Ammon's horn (tissue), 1 donor: ENCODE results near the gene GOLT1A.

Experiments
- DNase-seq: peaks from one replicate; pipeline ENCODE4 v3.0.0-alpha.2; 2016; ENCODE audit warnings: low spot score

The GOLT1A gene

GRCh38 chr1:204217648-204218000 is 3.8 kb upstream of the GOLT1A start:
- no peak for DNase-seq

GRCh38 chr1:204216880-204217647 is 3.3 kb upstream of the GOLT1A start:
- no peak for DNase-seq

- DNase-seq = no peak
These were observed 2.4 kb upstream of the GOLT1A start for GRCh38 chr1:204216236-204216635.

- DNase-seq = no peak
These were observed 1.1 kb downstream of the GOLT1A start for GRCh38 chr1:204212715-204213114.

- DNase-seq = no peak
These were observed 2.7 kb downstream of the GOLT1A start for GRCh38 chr1:204211046-204211445.

- peak; percentile 48 for DNase-seq
These were observed 6.6 kb downstream of the GOLT1A start for GRCh38 chr1:204207136-204207616.

GRCh38 chr1:204206121-204206520 is 7.7 kb downstream of the GOLT1A start:
- no peak for DNase-seq

- no peak for DNase-seq
These were observed 8.3 kb downstream of the GOLT1A start for GRCh38 chr1:204205486-204205885.

GRCh38 chr1:204204944-204205343 is 8.8 kb downstream of the GOLT1A start:
- no peak for DNase-seq

GRCh38 chr1:204203206-204203767 is 10.5 kb downstream of the GOLT1A start:
- DNase-seq = no peak

- DNase-seq = no peak
These were observed 11.3 kb downstream of the GOLT1A start for GRCh38 chr1:204202481-204202880.

- no peak for DNase-seq
These were observed 12.3 kb downstream of the GOLT1A start for GRCh38 chr1:204201348-204202040.

- DNase-seq = no peak
These were observed 14.2 kb downstream of the GOLT1A start for GRCh38 chr1:204199579-204199978.

- DNase-seq = no peak
These were observed 15.1 kb downstream of the GOLT1A start for GRCh38 chr1:204198348-204199340.

GRCh38 chr1:204197068-204197467 is 16.7 kb downstream of the GOLT1A start:
- no peak for DNase-seq

- no peak for DNase-seq
These were observed 17.6 kb downstream of the GOLT1A start, which contains the start of gene KISS1 for GRCh38 chr1:204196068-204196795. KISS1 (minus strand) TSS chr1:204196491; CDS start chr1:204192876, 3,615 bp downstream.

- DNase-seq = no peak
These were observed 19.0 kb downstream of the GOLT1A start for GRCh38 chr1:204194771-204195170.

GRCh38 chr1:204194080-204194479 is 19.7 kb downstream of the GOLT1A start:
- no peak for DNase-seq

GRCh38 chr1:204192589-204193352 is 21.0 kb downstream of the GOLT1A start:
- DNase-seq = no peak

GRCh38 chr1:204192046-204192445 is 21.7 kb downstream of the GOLT1A start:
- no peak for DNase-seq
